ENCODE data around the gene MAN1B1. TPM values are rescaled to one million over a fixed set of nuclear protein-coding genes. Genes with fewer than 3 reads are reported as not detected.

Gene MAN1B1
- total and polyA plus RNA-seq, 4 experiments from 2014 or later: 35.4 to 71.0 (median 50.4) TPM

DNA sequence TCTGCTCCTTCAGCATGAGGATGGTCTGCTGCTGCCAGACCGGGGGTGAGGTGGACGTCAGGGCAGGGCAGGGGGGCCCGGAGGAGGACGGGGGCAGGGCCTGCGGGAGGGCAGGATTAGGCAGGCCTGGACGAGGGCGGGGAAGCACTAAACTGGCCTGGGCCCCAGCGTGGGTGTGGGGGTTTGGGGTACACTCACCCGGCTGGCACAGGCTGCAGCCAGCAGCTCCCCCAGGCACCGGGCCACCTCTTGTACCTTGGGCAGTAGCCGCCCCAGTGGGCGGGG lies 22.0 kb upstream of the MAN1B1 start:
- Mint-ChIP-seq H3K9me3 (no peaks in the 10 kb centered on the region), H3K27me3 (peaks cover 0 to 4% of the 10 kb centered on the region in 2 donors), H3K36me3 (no peaks in the 10 kb centered on the region), H3K4me3 (no peak overlapping the region), H3K4me1 (peaks cover 4 to 10% (median 7%) of the 10 kb centered on the region in 4 donors), H3K27ac (no peak overlapping the region)
- H3K27ac ChIP-seq (ENCODE audit: low read depth, low read length): no peak overlapping the region
- H3K4me1 ChIP-seq (ENCODE audit: insufficient read depth, low read length): peaks cover 16% of the 10 kb centered on the region
- H3K4me3 ChIP-seq (ENCODE audit: low read length in 2 of 2): no peak overlapping the region
- no peaks in the 10 kb centered on the region for H3K9me3 ChIP-seq (ENCODE audit: control insufficient read depth in 1 of 2, low read length in 2 of 2)
- no peak for DNase-seq
- H3K27me3 ChIP-seq (ENCODE audit: insufficient read depth, low read length): no peaks in the 10 kb centered on the region
- intact Hi-C loops (cut with micrococcal nuclease): no loop called here
- POLR2A ChIA-PET (ENCODE audit: partially characterized antibody): interaction anchor here (1.7 kb wide), 1 partner anchor 13 kb away, joined by 3 read pairs; no protein-coding TSS in a partner anchor
- no peaks in the 10 kb centered on the region for H3K36me3 ChIP-seq (ENCODE audit: insufficient read depth, low read length)
- CTCF ChIA-PET (ENCODE audit: partially characterized antibody): interaction anchor here (0.6 to 4.5 kb wide), 15 partner anchors 10 to 287 kb away, joined by 3 to 30 read pairs (median 5); partner anchors contain the start of genes ABCA2, MAN1B1, NPDC1 and UAP1L1

DNA sequence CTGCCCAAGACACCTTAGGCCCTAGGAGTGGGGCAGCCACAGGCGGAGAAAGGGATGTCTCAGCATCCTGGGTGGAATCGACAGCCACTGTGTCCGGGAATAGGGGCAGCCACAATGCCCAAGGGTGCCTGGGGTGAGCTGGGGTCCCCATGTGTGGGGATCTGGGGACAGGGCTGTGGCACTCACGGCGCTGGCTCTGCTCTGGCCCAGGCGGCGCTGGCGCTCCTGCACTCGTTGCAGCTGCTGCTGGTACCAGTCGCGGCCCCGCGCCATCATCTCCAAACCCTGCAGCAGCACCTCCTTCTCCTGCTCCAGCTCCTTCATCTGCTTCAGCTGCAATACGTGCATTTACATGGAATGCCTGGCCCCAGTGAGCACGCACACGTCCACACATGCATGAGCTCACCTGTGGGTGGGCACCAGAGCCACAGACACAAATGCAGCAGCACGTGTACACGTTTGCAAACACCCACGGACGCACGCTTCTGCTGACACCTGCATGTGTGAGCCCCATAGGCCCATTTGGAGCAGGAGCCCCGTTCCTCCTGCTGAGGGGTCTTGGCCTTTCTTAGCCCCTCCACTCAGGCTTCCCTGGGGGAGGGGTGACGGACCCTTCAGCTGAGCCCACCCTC lies 21.3 kb upstream of the MAN1B1 start:
- peaks cover 4 to 13% (median 7%) of the 10 kb centered on the region in 4 donors for H3K4me1 Mint-ChIP-seq
- Histone ChIP-seq H3K4me3 (ENCODE audit: low read length in 2 of 2) (no peak overlapping the region), H3K9me3 (ENCODE audit: control insufficient read depth in 1 of 2, low read length in 2 of 2) (no peaks in the 10 kb centered on the region), H3K27me3 (ENCODE audit: insufficient read depth, low read length) (no peaks in the 10 kb centered on the region), H3K4me1 (ENCODE audit: insufficient read depth, low read length) (peaks cover 16% of the 10 kb centered on the region), H3K36me3 (ENCODE audit: insufficient read depth, low read length) (no peaks in the 10 kb centered on the region), H3K27ac (ENCODE audit: low read depth, low read length) (no peak overlapping the region)
- intact Hi-C loops (cut with micrococcal nuclease): no loop called here
- no peak overlapping the region for H3K27ac Mint-ChIP-seq
- H3K9me3 Mint-ChIP-seq: no peaks in the 10 kb centered on the region
- H3K27me3 Mint-ChIP-seq: peaks cover 0 to 4% of the 10 kb centered on the region in 2 donors
- CTCF ChIA-PET (ENCODE audit: partially characterized antibody): interaction anchor here (0.6 to 4.5 kb wide), 9 partner anchors 9 to 288 kb away, joined by 3 to 58 read pairs (median 10); partner anchors contain the start of genes ABCA2, NPDC1 and UAP1L1
- no peak for DNase-seq
- POLR2A ChIA-PET (ENCODE audit: partially characterized antibody): interaction anchor here (0.7 to 1.2 kb wide), 2 partner anchors 19 to 21 kb away, joined by 3 read pairs; partner anchors contain the start of gene MAN1B1
- H3K4me3 Mint-ChIP-seq: no peak overlapping the region
- H3K36me3 Mint-ChIP-seq: no peaks in the 10 kb centered on the region

DNA sequence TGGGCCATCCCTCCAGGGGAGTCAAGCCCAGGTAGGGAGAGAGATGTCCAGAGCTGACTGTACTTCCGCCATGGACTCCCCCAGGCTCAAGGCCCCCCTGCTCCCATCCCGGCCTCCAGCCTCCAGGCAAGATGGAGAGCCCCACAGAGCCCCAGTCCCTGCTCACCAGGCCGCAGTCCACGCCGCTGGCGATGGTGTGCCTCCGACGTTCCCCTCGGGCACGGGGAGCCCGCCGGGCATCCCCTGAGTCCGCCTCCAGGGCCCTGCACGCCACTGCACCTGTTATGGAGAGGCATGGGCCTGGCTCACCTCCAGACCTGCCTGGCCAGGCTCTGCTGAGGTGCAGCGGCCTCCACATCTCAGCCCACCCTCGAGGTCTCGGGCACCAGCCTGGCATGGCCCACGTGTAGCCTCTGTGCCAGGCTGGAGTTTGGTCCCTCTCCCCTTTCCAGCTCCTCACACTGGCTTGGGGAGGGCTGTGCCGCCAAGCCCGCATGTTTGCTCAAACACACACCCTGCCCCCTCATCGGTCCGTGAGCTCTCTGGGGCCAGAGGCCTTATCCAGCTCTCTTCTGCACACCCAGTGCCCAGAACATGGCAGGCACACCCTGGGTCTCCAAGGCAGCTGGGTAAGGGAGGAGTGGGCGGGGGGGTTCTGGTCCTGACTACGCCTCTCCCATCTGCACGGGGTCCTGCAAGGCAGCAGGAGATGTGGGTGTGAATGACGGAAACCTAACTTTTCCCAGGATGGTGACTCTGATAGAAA lies 20.5 kb upstream of the MAN1B1 start:
- Histone ChIP-seq H3K27me3 (ENCODE audit: insufficient read depth, low read length) (no peaks in the 10 kb centered on the region), H3K4me1 (ENCODE audit: insufficient read depth, low read length) (peaks cover 21% of the 10 kb centered on the region), H3K4me3 (ENCODE audit: low read length in 2 of 2) (no peak overlapping the region), H3K36me3 (ENCODE audit: insufficient read depth, low read length) (no peaks in the 10 kb centered on the region), H3K9me3 (ENCODE audit: control insufficient read depth in 1 of 2, low read length in 2 of 2) (no peaks in the 10 kb centered on the region), H3K27ac (ENCODE audit: low read depth, low read length) (no peak overlapping the region)
- Mint-ChIP-seq H3K27me3 (peaks cover 0 to 4% of the 10 kb centered on the region in 2 donors), H3K36me3 (no peaks in the 10 kb centered on the region), H3K9me3 (no peaks in the 10 kb centered on the region), H3K4me1 (peaks cover 7 to 19% (median 11%) of the 10 kb centered on the region in 4 donors), H3K4me3 (no peak overlapping the region), H3K27ac (no peak overlapping the region)
- ChIA-PET CTCF (ENCODE audit: partially characterized antibody) (interaction anchor here (0.5 to 4.5 kb wide), 20 partner anchors 8 to 288 kb away, joined by 3 to 58 read pairs (median 6); partner anchors contain the start of genes ABCA2, MAN1B1, NPDC1 and UAP1L1), POLR2A (ENCODE audit: partially characterized antibody) (interaction anchor here (0.7 to 1.2 kb wide), 2 partner anchors 20 kb away, joined by 3 read pairs; partner anchors contain the start of gene MAN1B1)
- intact Hi-C loops (cut with micrococcal nuclease): no loop called here
- no peak for DNase-seq

DNA sequence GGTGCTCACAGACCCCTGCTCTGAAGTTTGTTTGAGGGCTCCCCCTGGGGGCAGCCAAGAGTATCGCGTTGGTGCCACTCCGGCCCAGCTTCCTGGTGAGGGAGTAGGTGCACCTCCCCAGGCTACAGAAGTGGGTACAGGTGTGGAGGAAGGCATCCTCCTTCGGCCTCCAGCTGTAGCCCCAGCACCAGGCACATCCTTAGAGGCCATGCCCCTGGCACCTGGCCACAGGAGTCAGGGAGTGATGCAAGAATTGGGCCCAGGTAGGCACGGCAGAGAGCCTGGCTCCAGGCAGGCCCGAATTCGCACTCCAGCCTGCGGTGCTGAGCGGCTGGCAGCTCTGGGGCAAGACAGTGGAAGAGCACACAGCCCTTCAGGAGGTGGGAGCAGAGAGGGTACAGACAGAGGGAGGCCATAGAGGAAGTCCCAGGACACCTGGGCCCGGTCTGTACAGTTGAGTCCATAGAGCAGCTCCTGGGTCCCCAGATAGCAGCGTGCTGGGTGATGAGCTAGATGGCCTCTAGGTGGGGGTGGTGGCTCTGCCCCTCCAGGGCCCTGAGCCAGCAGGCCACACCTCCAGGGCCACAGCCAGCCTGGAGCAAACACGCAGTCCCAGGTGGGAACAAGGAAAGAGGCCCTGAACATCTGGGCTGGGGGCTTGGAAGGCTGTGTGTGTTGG lies 18.8 kb upstream of the MAN1B1 start:
- Histone ChIP-seq H3K36me3 (ENCODE audit: insufficient read depth, low read length) (no peaks in the 10 kb centered on the region), H3K9me3 (ENCODE audit: control insufficient read depth in 1 of 2, low read length in 2 of 2) (no peaks in the 10 kb centered on the region), H3K4me3 (ENCODE audit: low read length in 2 of 2) (no peak overlapping the region), H3K27ac (ENCODE audit: low read depth, low read length) (no peak overlapping the region), H3K27me3 (ENCODE audit: insufficient read depth, low read length) (no peaks in the 10 kb centered on the region), H3K4me1 (ENCODE audit: insufficient read depth, low read length) (peaks cover 21% of the 10 kb centered on the region)
- H3K36me3 Mint-ChIP-seq: no peaks in the 10 kb centered on the region
- H3K4me3 Mint-ChIP-seq: peak overlapping the region in 6 of 8 donors; percentile 17 to 68 (median 44)
- intact Hi-C loops (cut with micrococcal nuclease): loop anchor here (1.0 kb wide), 2 partner anchors 22 to 40 kb away; partner anchors contain the start of genes ABCA2 and NPDC1
- ChIA-PET POLR2A (ENCODE audit: partially characterized antibody) (interaction anchor here (0.6 to 5.3 kb wide), 11 partner anchors 9 to 277 kb away, joined by 3 to 66 read pairs (median 4); partner anchors contain the start of genes MAN1B1, NPDC1, PAXX and TMEM141), CTCF (ENCODE audit: partially characterized antibody) (interaction anchor here (0.7 to 4.5 kb wide), 25 partner anchors 9 to 284 kb away, joined by 3 to 58 read pairs (median 6); partner anchors contain the start of genes ABCA2, AJM1, MAN1B1 and NPDC1)
- H3K27ac Mint-ChIP-seq: peak overlapping the region in 3 of 7 donors; percentile 54 to 86 (median 70)
- H3K9me3 Mint-ChIP-seq: no peaks in the 10 kb centered on the region
- H3K27me3 Mint-ChIP-seq: peaks cover 0 to 4% of the 10 kb centered on the region in 2 donors
- H3K4me1 Mint-ChIP-seq: peaks cover 7 to 21% (median 12%) of the 10 kb centered on the region in 4 donors
- DNase-seq: peak; percentile 84 to 89 (median 86)

DNA sequence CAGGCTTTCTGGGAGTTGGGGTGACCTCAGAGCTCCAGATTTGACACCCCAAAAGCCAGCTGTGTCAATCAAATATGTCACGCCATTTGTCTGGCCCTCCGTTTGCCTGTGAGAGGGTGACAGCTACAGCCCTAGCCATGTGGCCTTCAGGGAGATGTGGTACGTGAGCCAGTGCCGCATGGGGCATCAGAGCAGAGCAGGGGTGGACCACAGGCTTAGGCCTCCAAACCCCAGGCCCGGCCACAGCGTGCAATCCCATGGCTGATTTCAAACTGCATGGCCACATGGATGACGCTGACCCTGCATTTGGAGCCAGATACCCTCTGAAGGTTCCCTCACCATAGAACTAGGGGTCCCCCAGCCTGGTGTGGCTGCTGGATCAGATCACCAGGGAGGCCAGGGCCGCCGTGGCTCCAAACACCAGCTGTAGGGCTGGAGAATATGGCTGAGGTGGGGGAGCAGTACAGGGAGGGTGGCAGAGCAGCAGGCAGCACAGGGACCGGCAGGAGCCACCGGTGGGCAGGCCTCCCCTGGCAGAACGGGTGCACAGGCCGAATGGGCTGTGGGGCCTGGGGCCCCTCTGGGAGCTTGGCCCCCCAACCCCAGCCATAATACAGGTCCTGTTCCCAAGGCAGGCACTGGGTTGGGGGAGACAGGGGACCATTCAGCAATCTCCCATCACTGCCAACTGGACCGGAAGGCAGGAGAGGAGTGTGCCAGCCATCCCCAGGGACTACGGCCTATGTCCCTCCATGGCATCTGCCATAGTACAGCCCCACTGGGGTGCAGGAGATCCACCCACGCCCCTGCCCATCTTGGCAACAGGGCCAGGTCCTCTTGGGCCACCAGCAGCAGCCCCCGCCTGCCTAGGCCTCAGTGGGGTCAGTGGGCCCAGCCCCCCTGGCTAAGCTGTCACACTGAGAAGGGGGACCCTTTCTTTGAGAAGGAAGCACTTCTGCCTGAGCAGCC lies 18.0 kb upstream of the MAN1B1 start:
- Mint-ChIP-seq H3K4me3 (peak overlapping the region in 1 of 8 donors; percentile 31), H3K4me1 (peaks cover 7 to 21% (median 12%) of the 10 kb centered on the region in 4 donors), H3K36me3 (no peaks in the 10 kb centered on the region), H3K27ac (no peak overlapping the region), H3K9me3 (no peaks in the 10 kb centered on the region), H3K27me3 (peaks cover 0 to 4% of the 10 kb centered on the region in 2 donors)
- Histone ChIP-seq H3K4me1 (ENCODE audit: insufficient read depth, low read length) (peaks cover 21% of the 10 kb centered on the region), H3K27me3 (ENCODE audit: insufficient read depth, low read length) (no peaks in the 10 kb centered on the region), H3K36me3 (ENCODE audit: insufficient read depth, low read length) (no peaks in the 10 kb centered on the region), H3K27ac (ENCODE audit: low read depth, low read length) (no peak overlapping the region), H3K9me3 (ENCODE audit: control insufficient read depth in 1 of 2, low read length in 2 of 2) (no peaks in the 10 kb centered on the region), H3K4me3 (ENCODE audit: low read length in 2 of 2) (no peak overlapping the region)
- peak in 1 of 5 donors; percentile 3 for DNase-seq
- CTCF ChIA-PET (ENCODE audit: partially characterized antibody): interaction anchor here (0.7 to 4.5 kb wide), 22 partner anchors 8 to 281 kb away, joined by 3 to 58 read pairs (median 7); partner anchors contain the start of genes ABCA2, AJM1, MAN1B1 and NPDC1
- intact Hi-C loops (cut with micrococcal nuclease): no loop called here
- POLR2A ChIA-PET (ENCODE audit: partially characterized antibody): interaction anchor here (0.8 to 5.3 kb wide), 11 partner anchors 8 to 278 kb away, joined by 3 to 66 read pairs (median 6); partner anchors contain the start of genes MAN1B1, NPDC1, TMEM141 and TUBB4B
